Measurements from ENCODE around the gene MEIOSIN.

DNA sequence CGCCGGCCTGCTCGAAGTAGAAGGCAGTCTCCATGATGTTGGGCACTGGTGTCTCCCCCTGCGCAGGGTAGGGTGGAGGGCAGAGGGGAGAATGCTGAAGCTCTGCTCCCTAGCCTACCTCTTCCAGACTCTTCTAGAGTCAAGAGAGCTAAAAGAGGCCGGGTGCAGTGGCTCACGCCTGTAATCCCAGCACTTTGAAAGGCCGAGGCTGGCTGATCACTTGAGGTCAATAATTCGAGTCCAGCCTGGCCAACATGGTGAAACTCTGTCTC lies 71.7 kb downstream of the MEIOSIN start:
- TF ChIP-seq TEAD4 (IDR thresholded peaks at IDR 0.05; ENCODE audit: borderline replicate concordance, insufficient read depth) (no peak), GABPA (IDR thresholded peaks at IDR 0.05; ENCODE audit: low read depth) (no peak), MXI1 (IDR thresholded peaks at IDR 0.05; ENCODE audit: low read depth, low read length) (no peak), EP300 (IDR thresholded peaks at IDR 0.05; ENCODE audit: borderline replicate concordance in 1 of 2, low read depth in 1 of 2, low read length in 1 of 2) (no peak), TAF1 (IDR thresholded peaks at IDR 0.05; ENCODE audit: borderline replicate concordance, low read depth, low read length) (no peak), POLR2AphosphoS5 (IDR thresholded peaks at IDR 0.05; ENCODE audit: low read depth, low read length) (no peak), MEF2A (IDR thresholded peaks at IDR 0.05; ENCODE audit: borderline replicate concordance, low read depth) (no peak), GATA2 (CRISPR knock-in tag; IDR thresholded peaks at IDR 0.05) (no peak), RAD21 (IDR thresholded peaks at IDR 0.05; ENCODE audit: low read length) (no peak), RXRA (IDR thresholded peaks at IDR 0.05; ENCODE audit: borderline replicate concordance, low read depth) (no peak), SMC3 (IDR thresholded peaks at IDR 0.05; ENCODE audit: low read depth, low read length) (no peak), NFIC (IDR thresholded peaks at IDR 0.05; ENCODE audit: borderline replicate concordance) (no peak)
- TF ChIP-seq, protein P1, sequence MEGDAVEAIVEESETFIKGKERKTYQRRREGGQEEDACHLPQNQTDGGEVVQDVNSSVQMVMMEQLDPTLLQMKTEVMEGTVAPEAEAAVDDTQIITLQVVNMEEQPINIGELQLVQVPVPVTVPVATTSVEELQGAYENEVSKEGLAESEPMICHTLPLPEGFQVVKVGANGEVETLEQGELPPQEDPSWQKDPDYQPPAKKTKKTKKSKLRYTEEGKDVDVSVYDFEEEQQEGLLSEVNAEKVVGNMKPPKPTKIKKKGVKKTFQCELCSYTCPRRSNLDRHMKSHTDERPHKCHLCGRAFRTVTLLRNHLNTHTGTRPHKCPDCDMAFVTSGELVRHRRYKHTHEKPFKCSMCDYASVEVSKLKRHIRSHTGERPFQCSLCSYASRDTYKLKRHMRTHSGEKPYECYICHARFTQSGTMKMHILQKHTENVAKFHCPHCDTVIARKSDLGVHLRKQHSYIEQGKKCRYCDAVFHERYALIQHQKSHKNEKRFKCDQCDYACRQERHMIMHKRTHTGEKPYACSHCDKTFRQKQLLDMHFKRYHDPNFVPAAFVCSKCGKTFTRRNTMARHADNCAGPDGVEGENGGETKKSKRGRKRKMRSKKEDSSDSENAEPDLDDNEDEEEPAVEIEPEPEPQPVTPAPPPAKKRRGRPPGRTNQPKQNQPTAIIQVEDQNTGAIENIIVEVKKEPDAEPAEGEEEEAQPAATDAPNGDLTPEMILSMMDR (IDR thresholded peaks at IDR 0.05) = no peak

All from SK-N-SH (cell line).